Right lobe of liver (tissue), 6 donors: Measurements from ENCODE around the gene IBTK. TPM values are rescaled to one million over a fixed set of nuclear protein-coding genes. Genes with fewer than 3 reads are reported as not detected.

Source experiments
- ATAC-seq, 4 donors: fragments of 200-7000 bp; cut with Tn5 transposase; one replicate each; pipeline ENCODE4 v1.9.1; 2020; ENCODE audit warnings: mild to moderate bottlenecking in 4 of 4, moderate library complexity in 4 of 4
- DNase-seq, 3 donors: peaks; one replicate each; pipeline ENCODE4 v3.0.0-alpha.2; 2020
- H3K27ac ChIP-seq, 3 donors: fragments of 200-600 bp; one replicate each; pipeline ENCODE4 v1.8.0; 2022
- H3K27me3 ChIP-seq, 2 donors: fragments of 200-600 bp; one replicate each; pipeline ENCODE4 v1.8.0; 2022
- H3K36me3 ChIP-seq, 4 donors: fragments of 200-600 bp; sonication (generic) in 1 of 4; one replicate each; pipeline versions ENCODE4 v1.5.1 to v1.8.0; 2017 to 2022; ENCODE audit warnings: control low read depth in 1 of 4
- H3K4me1 ChIP-seq, 4 donors: fragments of 200-600 bp; sonication (generic) in 1 of 4; one replicate each; pipeline versions ENCODE4 v1.5.1 to v1.8.0; 2017 to 2022; ENCODE audit warnings: control low read depth in 1 of 4
- H3K4me3 ChIP-seq, 3 donors: fragments of 200-600 bp; one replicate each; pipeline ENCODE4 v1.8.0; 2022
- H3K9me3 ChIP-seq, 4 donors: fragments of 200-600 bp; sonication (generic) in 1 of 4; one replicate each; pipeline versions ENCODE4 v1.5.1 to v1.8.0; 2017 to 2022; ENCODE audit warnings: control low read depth in 1 of 4
- POLR2A ChIP-seq: fragments of 450-650 bp; IDR thresholded peaks from one replicate; pipeline ENCODE4 v1.6.1; 2017; ENCODE audit warnings: antibody characterized with exemption, mild to moderate bottlenecking
- WGBS: methylation state at CpG from one replicate; pipeline ENCODE4 v1.1.6; 2018; ENCODE audit warnings: low coverage, low lambda C conversion rate; ENCODE audit not compliant: insufficient coverage; ENCODE audit errors: missing lambda C conversion rate; 5-methylcytosine and 5-hydroxymethylcytosine counted together
- intact Hi-C, 2 donors: fragments of 100-400 bp; cut with DNase I; formaldehyde crosslinking; loops; one replicate each; pipeline versions ENCODE4 v1.11.2 to v1.14.1; 2022
- total RNA-seq, 6 experiments: library from RNA; depleted of rRNA in 2 of 6; stranded (reverse); fragments of >200 nt in 2 of 6; fragmentation: NEBNext Ultra II Directional in 3 of 6; extraction: Animal tissue kit (Norgen Biotek cat#: 25700) in 3 of 6; gene quantifications; one replicate each; pipeline versions ENCODE4 v1.1.0 to v1.2.4, GENCODE V29; 2016 to 2023
- TF ChIP-seq, protein P1 (sequence below), 4 donors: fragments of 200-600 bp in 3 of 4; fragments of 450-650 bp in 1 of 4; IDR thresholded peaks; one replicate each; pipeline versions ENCODE4 v1.5.1 to v1.8.0; 2016 to 2022; ENCODE audit warnings: antibody characterized with exemption in 4 of 4, mild to moderate bottlenecking in 2 of 4
- donor health status: DM: no; HTN: yes; CAD: no.
- donor health status: DM: no; HTN: no; CAD: no.
- donor health status: DM: no; HTN: no; CAD: no.
- donor health status: DM: no; HTN: yes; CAD: no.
- donor health status: DM: no; HTN: yes; CAD: no.

The IBTK gene
- total RNA-seq, 6 experiments from 2014 or later, result 24.9 to 44.5 (median 28.9) TPM

DNA sequence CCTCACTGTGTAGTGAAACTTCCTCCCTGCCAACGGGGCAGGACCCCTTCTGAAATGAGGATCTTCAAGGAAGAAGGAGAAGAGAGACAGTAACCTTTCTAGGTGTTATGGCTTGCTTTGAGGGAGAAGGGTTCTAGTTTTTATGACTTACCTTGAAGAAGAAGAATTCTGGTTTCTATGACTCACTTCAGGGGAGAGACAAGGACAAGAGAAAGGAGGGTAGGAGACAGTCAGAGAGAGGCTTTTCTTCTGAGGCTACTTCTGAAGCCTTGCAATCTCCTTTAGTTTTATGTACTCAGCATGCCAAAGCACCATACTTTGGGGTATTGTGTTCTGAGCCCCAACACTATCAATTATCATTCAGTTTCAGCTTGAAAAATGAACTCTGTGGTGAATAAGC is 25.8 kb upstream of the IBTK start:
- no peak for DNase-seq
- no peaks in the 10 kb centered on the region for H3K36me3 ChIP-seq
- H3K4me3 ChIP-seq, result no peak overlapping the region
- ATAC-seq, result no peak
- intact Hi-C loops, result loop anchor here in 1 of 2 donors (10.0 kb wide), 1 partner anchor 782 kb away; no protein-coding TSS in a partner anchor
- H3K9me3 ChIP-seq, result no peaks in the 10 kb centered on the region
- WGBS, result 33% methylated on average over 1 of the region's 1 CpG
- H3K27me3 ChIP-seq, result no peaks in the 10 kb centered on the region
- TF ChIP-seq, protein P1, sequence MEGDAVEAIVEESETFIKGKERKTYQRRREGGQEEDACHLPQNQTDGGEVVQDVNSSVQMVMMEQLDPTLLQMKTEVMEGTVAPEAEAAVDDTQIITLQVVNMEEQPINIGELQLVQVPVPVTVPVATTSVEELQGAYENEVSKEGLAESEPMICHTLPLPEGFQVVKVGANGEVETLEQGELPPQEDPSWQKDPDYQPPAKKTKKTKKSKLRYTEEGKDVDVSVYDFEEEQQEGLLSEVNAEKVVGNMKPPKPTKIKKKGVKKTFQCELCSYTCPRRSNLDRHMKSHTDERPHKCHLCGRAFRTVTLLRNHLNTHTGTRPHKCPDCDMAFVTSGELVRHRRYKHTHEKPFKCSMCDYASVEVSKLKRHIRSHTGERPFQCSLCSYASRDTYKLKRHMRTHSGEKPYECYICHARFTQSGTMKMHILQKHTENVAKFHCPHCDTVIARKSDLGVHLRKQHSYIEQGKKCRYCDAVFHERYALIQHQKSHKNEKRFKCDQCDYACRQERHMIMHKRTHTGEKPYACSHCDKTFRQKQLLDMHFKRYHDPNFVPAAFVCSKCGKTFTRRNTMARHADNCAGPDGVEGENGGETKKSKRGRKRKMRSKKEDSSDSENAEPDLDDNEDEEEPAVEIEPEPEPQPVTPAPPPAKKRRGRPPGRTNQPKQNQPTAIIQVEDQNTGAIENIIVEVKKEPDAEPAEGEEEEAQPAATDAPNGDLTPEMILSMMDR (IDR thresholded peaks at IDR 0.05), result no peak
- TF ChIP-seq POLR2A, result no peak
- H3K27ac ChIP-seq, result no peak overlapping the region
- no peaks in the 10 kb centered on the region for H3K4me1 ChIP-seq

DNA sequence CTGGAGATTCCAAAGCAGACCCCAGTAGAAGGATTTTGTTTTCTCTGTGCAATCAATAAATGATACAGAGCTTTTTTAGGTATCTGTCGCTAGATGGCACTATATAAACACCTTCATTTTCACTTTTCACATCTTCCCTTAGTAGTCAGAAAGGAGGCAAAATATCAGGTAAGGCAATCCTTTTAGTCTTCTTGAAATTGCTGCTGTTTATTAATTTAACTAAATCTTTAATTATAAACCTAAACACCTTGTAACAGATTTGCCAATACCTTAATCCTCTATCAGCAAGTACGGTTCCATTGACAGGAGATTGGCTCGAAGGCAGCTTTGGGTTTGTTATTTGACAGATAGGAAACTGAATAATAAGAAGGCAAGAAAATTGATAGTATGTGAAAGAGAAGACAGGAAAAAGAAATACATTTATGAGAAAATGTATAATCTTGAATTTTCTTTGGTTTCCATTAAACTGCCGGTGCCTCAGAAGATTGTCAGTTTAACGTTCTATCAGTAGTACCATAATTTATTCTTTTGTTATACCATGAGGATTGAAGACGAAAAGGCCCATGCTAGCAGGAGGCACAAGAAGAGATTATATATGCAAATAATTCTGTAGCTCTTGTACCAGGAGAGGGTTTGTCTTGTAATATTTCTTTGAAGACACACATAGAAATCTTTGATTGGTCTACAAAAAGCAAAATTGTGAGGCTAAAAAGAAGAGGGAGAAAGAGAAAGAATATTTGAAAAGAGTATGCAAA is 23.5 kb upstream of the IBTK start:
- intact Hi-C loops, result loop anchor here in 1 of 2 donors (10.0 kb wide), 1 partner anchor 784 kb away; no protein-coding TSS in a partner anchor
- Histone ChIP-seq H3K9me3 (no peaks in the 10 kb centered on the region), H3K27ac (no peak overlapping the region), H3K4me1 (no peaks in the 10 kb centered on the region), H3K4me3 (no peak overlapping the region), H3K36me3 (no peaks in the 10 kb centered on the region), H3K27me3 (no peaks in the 10 kb centered on the region)
- ATAC-seq, result peak; percentile 62 to 76 (median 72)
- TF ChIP-seq, protein P1 (IDR thresholded peaks at IDR 0.05), result peak; percentile 62 to 78 (median 71)
- TF ChIP-seq POLR2A, result no peak
- 61% methylated on average over 6 of the region's 6 CpGs for WGBS
- no peak for DNase-seq

DNA sequence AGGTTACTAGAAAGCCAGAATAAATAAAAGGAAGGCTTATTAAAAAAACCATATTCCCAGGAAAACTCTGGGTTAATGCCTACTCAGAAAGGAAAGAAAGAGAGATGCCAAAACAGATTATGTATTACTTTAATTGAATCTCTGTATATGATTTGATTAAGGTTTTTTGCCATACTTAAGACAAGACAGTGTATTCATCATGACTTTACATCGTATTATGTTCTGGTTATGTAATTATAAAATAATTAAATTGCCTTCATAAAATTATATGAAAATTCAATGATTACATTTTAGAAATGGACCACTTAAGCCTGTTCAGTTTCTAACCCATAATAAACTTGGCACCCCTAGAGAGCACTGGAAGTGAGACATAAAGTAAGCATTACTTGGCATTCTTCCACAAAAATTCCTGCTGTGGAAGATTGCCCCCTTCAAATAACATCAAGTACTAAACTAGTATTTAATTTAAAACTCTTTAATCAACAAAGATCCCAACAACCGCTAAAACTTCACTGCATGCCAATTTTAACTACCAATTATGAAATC is 20.8 kb upstream of the IBTK start:
- WGBS, result 48% methylated on average over 2 of the region's 2 CpGs
- Histone ChIP-seq H3K4me3 (no peak overlapping the region), H3K4me1 (no peaks in the 10 kb centered on the region), H3K9me3 (no peaks in the 10 kb centered on the region), H3K27ac (no peak overlapping the region), H3K27me3 (no peaks in the 10 kb centered on the region), H3K36me3 (no peaks in the 10 kb centered on the region)
- ATAC-seq, result no peak
- intact Hi-C loops, result loop anchor here in 1 of 2 donors (10.0 kb wide), 1 partner anchor 786 kb away; no protein-coding TSS in a partner anchor
- no peak for DNase-seq
- no peak for TF ChIP-seq POLR2A
- TF ChIP-seq, protein P1 (IDR thresholded peaks at IDR 0.05), result no peak

DNA sequence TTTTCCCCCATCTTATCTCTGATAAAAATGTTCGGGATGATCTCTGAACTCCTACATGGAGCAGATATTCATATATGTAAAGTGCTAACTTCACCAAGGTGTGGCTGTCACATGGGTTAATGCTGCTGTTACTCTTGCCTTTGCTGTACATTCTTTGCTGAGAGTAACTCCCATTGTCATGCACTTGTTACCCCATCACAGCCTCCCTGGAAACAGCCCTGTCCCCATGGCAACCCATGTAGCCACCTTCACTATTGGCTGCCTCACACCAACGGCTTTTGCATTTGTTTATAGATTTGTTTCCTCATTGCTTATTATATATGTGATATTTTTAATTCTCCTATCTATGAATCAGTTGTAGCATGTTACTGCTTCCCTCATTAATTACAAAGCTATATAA is 17.3 kb upstream of the IBTK start:
- no peaks in the 10 kb centered on the region for H3K27me3 ChIP-seq
- TF ChIP-seq, protein P1 (IDR thresholded peaks at IDR 0.05), result no peak
- no peak for TF ChIP-seq POLR2A
- no peak for DNase-seq
- H3K9me3 ChIP-seq, result no peaks in the 10 kb centered on the region
- intact Hi-C loops, result loop anchor here in 1 of 2 donors (10.0 kb wide), 1 partner anchor 790 kb away; no protein-coding TSS in a partner anchor
- no peak for ATAC-seq
- H3K4me1 ChIP-seq, result no peaks in the 10 kb centered on the region
- no peak overlapping the region for H3K4me3 ChIP-seq
- H3K27ac ChIP-seq, result no peak overlapping the region
- H3K36me3 ChIP-seq, result no peaks in the 10 kb centered on the region
- 63% methylated on average over 2 of the region's 2 CpGs for WGBS
